Stimulated activated naive CD8-positive, alpha-beta T cell treated with anti-CD3 and anti-CD28 coated beads, Interleukin-15, Interleukin-2, amounts not matched to agents 100 U/mL and 50 U/mL, for 24 hours (primary cell): ENCODE results near the gene IRF2BP2.
"Not testable (repeated sequence)": the region's sequence is repeated elsewhere in the genome, so short reads cannot be mapped to it uniquely, and the experiment has no call there.

Experiments
- ATAC-seq: fragments of 150-1000 bp; cut with Tn5 transposase; one replicate; pipeline ENCODE4 v1.10.0; 2021
- DNase-seq: peaks from one replicate; pipeline ENCODE4 v3.0.0; 2021

The IRF2BP2 gene

GRCh38 chr1:234610061-234610665, at the start of gene IRF2BP2:
TSS of gene IRF2BP2 (minus strand) at chr1:234610178. CDS start at chr1:234609494, 684 bp downstream.
- peak; percentile 84 for DNase-seq
- ATAC-seq, result peak; percentile 4

DNA sequence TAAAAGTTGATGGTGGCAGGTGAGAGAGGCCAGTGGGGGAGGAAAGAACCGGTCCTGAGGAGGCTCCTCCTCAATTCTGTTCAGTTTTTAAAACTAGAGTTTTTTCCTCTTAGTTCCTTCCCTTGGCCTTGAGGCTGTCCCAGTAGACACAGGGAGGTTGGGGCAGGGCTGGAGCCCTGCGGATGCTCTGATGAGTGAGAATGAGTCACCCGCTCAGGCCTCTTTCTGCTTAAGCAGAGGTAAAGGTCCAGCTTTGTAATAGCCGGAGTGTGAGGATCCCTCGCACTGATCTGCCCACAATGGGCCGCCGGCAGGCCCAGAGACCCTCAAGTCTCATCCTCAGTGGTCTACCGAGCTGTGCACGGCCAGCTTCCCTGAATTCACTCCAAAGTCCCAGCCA, 49.6 kb upstream of the IRF2BP2 start:
- DNase-seq (no peak), ATAC-seq (no peak)

- ATAC-seq (no peak), DNase-seq (no peak)
Observed at GRCh38 chr1:234658138-234658537, 48.2 kb upstream of the IRF2BP2 start.

DNA sequence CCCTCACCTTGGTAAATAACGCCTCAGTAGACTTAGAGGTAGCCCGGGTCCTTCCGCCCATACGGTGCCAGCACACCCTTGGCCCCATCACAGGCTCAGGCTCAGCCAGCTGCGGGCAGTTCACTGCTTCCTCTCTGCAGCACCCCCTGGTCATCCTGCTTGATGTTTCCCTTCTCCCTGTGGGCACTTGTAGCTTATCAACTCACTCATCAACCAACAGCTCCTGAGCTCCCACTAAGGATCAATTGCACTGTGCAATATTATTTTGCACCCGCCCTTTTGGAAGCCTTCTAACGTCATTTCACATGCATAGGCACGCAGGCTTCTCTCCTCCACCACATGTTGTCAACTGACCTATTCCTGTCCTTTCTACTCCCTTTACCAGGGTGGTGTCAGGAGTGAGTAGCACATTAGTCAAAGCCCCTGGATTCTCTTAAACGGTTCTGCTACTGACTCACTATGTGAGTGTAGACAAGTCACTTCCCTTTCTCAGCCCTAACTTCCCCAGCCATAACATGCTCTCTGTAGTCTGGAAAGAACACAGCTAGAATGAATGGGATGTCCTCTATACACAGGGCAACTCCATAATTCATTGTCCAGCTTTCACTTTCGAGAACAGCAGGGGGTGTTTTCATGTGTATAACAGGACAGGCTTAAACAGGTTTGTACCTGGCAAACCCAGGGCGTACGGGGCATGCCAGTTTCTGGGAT, 47.1 kb upstream of the IRF2BP2 start:
- DNase-seq (no peak), ATAC-seq (peak; percentile 98)

DNA sequence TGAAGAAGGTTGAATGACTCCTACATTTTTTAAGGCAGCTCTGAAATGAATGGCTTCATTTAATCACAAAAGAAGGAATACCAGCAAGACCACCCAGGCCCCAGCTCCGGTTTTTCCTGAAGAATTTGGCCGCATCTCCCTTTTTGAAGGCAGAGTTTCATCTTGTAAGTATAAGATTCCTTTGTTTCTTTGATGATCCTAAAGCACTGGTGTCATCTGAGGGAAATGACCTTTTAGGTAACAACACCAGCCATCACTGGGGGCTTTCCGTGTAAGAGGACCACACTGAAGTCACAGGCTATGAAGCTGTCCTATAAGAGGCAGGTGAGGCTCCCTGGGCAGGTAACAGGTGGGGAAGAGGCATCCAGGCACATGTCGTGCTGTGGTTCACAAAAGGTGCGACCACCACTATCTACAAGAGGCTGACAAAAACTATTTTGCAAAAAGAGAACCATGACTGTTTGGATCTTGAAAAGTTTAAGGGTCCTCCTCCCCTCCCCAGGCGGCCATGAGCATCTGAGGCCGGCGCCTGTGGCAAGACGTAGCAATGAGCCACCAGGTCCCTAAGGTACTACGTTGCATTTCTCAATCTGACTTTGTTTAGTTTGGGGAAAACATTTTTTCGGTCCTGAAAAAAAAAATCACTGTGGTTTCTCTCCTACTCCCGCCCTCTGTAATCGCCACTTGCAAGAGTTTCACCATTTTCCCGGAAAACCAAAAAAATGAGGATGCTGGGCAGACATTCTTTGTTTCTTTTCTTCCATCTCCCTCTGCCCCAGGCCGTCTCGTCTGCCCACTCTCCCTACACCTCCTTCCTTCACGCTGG, 46.3 kb upstream of the IRF2BP2 start:
- ATAC-seq, result no peak
- no peak for DNase-seq

DNA sequence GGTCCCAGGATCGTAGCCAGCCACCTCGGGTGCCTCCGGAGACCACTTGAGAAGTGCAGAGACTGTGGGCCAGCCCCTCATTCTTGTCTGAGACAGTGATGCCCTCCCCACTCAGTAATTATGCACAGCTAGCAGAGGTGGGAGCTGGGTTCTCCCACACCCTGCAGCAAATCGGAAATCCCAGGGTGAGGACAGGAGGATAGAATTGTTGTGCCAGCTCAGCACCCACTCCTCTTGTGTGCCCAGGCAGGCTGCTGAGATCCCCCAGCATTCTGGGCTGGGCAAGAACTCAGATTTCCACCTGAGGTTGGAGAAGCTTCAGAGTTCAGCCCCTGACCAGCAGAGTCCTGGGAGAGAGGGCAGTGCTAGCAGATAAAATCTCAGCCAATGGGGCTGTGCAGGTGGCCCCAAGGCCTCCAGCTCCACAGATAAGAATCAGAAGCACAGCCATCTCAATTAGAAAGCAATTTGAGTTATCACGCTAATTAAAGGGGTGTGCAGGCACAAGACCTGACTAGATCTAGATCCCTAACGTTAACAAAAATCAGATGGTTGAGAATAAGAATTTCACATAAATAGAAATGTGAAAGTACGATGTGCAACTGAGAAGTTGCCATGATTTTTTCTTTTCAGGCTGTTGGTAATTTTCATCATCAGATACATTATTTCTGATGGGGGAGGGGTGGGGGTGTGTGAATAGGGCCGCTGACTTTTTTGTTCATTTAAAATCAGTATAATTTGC, 45.5 kb upstream of the IRF2BP2 start:
- no peak for ATAC-seq
- no peak for DNase-seq

- no peak for ATAC-seq
Observed at GRCh38 chr1:234654002-234654733, 44.2 kb upstream of the IRF2BP2 start.

GRCh38 chr1:234649432-234650081, 39.6 kb upstream of the IRF2BP2 start:
- DNase-seq (no peak), ATAC-seq (no peak)

More at GRCh38 chr1:234654002-234654733, 44.2 kb upstream of the IRF2BP2 start:
- no peak for DNase-seq

DNA sequence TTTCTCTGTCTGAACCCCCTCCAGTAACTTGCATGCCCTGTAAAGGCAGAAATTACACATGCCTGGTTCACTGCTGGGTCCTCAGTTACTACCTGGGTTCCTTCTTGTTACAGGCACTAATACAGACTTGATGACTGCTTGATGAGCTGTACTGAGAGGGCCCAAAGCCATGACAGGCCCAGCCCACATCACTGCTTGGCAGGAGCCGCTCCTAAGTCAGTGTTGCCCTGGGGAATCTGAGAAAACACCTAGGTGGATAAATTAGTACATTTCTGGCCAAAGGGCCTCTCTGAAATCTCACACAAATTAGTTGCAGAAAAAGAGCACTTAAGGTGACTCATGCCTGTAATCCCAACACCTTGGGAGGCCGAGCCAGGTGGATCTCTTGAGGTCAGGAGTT, 37.8 kb upstream of the IRF2BP2 start:
- no peak for DNase-seq
- ATAC-seq, result no peak

DNA sequence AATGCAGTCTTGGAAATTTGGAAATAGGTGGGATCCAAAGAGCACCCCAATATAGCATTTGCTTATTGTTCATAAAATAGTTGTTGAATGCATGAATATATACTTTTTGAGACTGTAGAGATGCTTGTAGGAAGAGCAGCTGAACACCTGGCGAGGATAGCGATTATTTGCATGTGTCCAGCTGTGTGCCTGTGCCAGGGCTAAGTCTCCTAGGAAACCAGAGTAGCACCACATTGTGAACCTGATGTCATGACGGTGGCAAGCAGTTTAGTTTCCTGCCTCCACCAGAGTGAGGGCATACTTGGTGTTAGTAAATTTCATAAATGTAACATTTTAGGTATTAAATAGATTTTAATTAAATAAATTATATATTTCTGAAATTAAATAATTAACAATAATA, 37.3 kb upstream of the IRF2BP2 start:
- ATAC-seq, result no peak

DNA sequence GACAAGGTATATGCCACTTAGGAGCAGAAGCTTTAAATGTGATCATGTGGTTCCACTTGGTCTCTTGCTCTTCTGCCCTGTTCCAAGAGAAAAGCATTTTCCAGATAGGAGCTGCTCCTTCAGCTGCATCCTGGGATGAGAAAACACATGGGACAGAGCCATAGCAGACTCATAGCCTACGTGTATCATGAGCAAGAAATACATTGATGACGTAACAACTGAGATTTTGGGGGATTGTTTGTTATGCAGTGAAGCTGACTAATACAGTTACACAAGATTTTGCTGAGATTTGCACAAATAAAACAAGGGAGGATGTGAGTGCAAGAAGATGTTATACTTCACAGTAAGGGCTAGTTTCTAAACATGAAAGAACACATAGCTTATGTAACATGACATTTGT, 36.0 kb upstream of the IRF2BP2 start:
- ATAC-seq (no peak), DNase-seq (no peak)

More for the DNA sequence above, 37.3 kb upstream of the IRF2BP2 start:
- no peak for DNase-seq

GRCh38 chr1:234645474-234645953, 35.5 kb upstream of the IRF2BP2 start:
- DNase-seq, result no peak
- no peak for ATAC-seq

DNA sequence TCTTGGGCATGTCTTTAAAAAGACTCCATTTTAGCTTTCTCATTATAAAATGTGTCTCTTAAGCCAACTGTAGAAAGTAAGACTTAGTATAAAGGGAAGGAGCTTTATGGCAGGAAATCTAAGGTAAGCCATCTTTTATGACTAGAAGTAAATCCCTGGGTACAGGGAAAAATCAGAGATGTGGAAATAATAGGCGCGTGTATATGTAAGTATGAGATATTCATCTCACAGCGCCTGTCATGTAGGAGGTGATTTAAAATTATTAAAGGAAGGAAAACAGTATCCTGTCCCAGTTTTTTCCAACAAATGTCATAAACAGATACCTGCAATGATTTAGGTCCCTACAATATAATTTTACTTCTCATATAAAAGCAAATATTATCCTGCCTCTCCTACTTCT, 35.0 kb upstream of the IRF2BP2 start:
- DNase-seq (no peak), ATAC-seq (no peak)

GRCh38 chr1:234643850-234644134, 33.8 kb upstream of the IRF2BP2 start:
- DNase-seq, result no peak
- no peak for ATAC-seq

GRCh38 chr1:234643111-234643849, 33.3 kb upstream of the IRF2BP2 start:
- DNase-seq (no peak), ATAC-seq (no peak)

DNA sequence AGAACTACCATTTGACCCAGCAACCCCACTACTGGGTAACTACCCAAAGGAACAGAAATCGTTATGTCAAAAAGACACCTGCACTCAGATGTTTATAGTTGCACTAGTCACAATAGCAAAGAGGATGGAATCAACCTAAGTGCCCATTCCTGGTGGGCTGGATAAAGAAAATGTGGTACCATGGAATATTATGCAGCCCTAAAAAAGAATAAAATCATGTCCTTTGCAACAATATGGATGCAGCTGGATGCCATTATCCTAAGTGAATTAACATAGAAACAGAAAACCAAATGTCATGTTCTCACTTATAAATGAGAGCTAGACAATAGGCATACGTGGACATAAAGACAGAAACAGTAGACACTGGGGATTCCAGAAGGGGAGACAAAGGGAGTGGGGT, 32.5 kb upstream of the IRF2BP2 start:
- ATAC-seq (no peak), DNase-seq (no peak)

GRCh38 chr1:234639961-234640360, 30.0 kb upstream of the IRF2BP2 start:
- ATAC-seq (no peak), DNase-seq (no peak)

DNA sequence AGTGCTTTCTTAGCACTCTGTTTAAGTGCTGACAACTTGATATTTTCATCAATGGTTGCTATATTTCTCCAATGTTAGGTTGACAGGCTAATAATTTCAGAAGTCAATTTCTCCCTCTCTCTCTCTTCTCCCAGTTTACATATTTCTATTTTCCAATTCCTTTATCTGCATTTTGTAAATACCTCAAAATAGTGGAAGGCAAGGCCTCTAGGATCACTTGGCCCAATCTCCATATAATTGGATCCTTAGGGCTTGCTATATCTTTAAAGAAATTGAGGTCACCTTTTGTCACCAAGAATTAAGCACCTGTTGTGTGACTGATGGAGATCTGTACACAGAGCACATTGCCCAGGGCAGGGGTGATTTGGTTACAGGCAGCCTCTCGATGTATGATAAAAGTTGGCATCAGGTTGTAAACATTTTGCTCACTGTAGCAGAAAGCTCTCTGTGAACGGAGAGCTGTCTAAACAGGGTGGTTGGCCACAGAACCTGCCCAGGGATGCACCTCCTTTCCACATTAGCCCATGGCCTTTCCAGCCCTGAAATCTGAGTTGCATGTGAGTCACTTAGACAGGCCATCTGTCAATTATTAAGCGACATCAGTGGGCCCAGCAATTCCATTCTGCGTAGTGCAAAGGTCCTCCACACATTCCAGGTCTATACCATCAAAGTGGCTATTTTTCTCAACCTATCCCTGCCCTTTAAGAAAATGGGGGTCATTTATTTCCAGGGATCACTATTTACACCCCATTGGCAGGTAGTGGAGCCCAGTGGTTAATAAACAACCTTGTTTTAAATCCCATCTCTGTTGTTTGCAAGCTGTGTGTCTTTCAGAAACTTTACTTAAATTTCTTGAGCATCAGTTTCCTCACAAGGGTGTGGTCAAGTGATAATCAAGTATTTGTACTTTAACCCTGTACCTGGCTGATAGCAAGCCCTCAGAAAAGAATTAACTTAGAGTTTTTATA, 29.1 kb upstream of the IRF2BP2 start:
- DNase-seq (no peak), ATAC-seq (no peak)

GRCh38 chr1:234634922-234635321, 24.9 kb upstream of the IRF2BP2 start:
- not testable (repeated sequence) for DNase-seq, ATAC-seq
